K562 (cell line): ENCODE results near the gene ETV2. TPM values are rescaled to one million over a fixed set of nuclear protein-coding genes. Genes with fewer than 3 reads are reported as not detected.

ENCODE experiments used
- ATAC-seq: fragments of 200-7000 bp; cut with Tn5 transposase; 3 replicates; pipeline ENCODE4 v1.9.1; 2020; ENCODE audit warnings: moderate library complexity
- BruUV-seq: library from RNA; stranded (reverse); fragments of 400-500 nt; replicated peaks from 2 replicates; lab custom pipeline; 2021; lab: Mats Ljungman, UMichigan
- CTCF ChIA-PET: fragments of 300-600 bp; formaldehyde crosslinking; extraction: SDS; loops from one replicate; lab custom pipeline; 2021; ENCODE audit warnings: low intra/inter-chr PET ratio; lab: Yijun Ruan, JAX
- POLR2A ChIA-PET: fragments of 300-600, 350-650 bp; sonication (Branson Sonifier 250); formaldehyde crosslinking; extraction: SDS; loops from one replicate; lab custom pipeline; 2021; ENCODE audit warnings: antibody characterized with exemption, inconsistent platforms; lab: Yijun Ruan, JAX
- DNase-seq, 4 experiments: peaks; one replicate each; pipeline versions ENCODE4 v3.0.0 to v3.0.0-alpha.2; 2011 to 2018; ENCODE audit warnings: low spot score in 3 of 4, mixed read lengths in 3 of 4; ENCODE audit errors: extremely low read depth in 1 of 4
- FAIRE-seq: peaks from 2 replicates; lab custom pipeline; 2011; peaks lifted over from hg19 to GRCh38; lab: Jason Lieb, UNC
- H2AFZ ChIP-seq: 2 replicates; pipeline ENCODE4 v1.6.0; 2011; ENCODE audit warnings: low read depth, low read length, control low read depth, inconsistent platforms
- H3K27ac ChIP-seq: fragments of 200-600 bp; 3 replicates; pipeline ENCODE4 v1.8.0; 2011; ENCODE audit warnings: low read depth, mild to moderate bottlenecking, control low read depth, inconsistent platforms, low read length, moderate library complexity, mixed read lengths; ENCODE audit errors: extremely low read depth
- H3K27me3 ChIP-seq, 2 experiments: fragments of 300-600 bp in 1 of 2; 2 replicates in 1 of 2; 3 replicates in 1 of 2; pipeline versions ENCODE4 v1.6.0 to v1.8.0; 2011; ENCODE audit warnings: inconsistent platforms in 2 of 2, low read length in 2 of 2, mild to moderate bottlenecking in 1 of 2, mixed read lengths in 1 of 2, moderate library complexity in 1 of 2; ENCODE audit not compliant: control insufficient read depth in 2 of 2, insufficient read depth in 2 of 2
- H3K36me3 ChIP-seq: fragments of 300-600 bp; 3 replicates; pipeline ENCODE4 v1.8.0; 2011; ENCODE audit warnings: mild to moderate bottlenecking, low read length, inconsistent platforms; ENCODE audit not compliant: control insufficient read depth, insufficient read depth
- H3K4me1 ChIP-seq, 2 experiments: fragments of 200-600 bp in 1 of 2; replicated peaks in 1 of 2; 2 replicates in 1 of 2; 3 replicates in 1 of 2; pipeline versions ENCODE4 v1.5.1 to v1.8.0; 2011; ENCODE audit warnings: inconsistent platforms in 2 of 2, low read length in 2 of 2, mild to moderate bottlenecking in 1 of 2, mixed read lengths in 1 of 2, moderate library complexity in 1 of 2; ENCODE audit not compliant: control insufficient read depth in 2 of 2, insufficient read depth in 2 of 2
- H3K4me2 ChIP-seq: 2 replicates; pipeline ENCODE4 v1.6.1; 2011; ENCODE audit warnings: low read length, control low read depth, inconsistent platforms, mixed read lengths; ENCODE audit not compliant: insufficient read depth
- H3K4me3 ChIP-seq: fragments of 200-600 bp; sonication (generic), shearing (Covaris generic); 2 replicates; pipeline ENCODE4 v1.5.1; 2016; ENCODE audit warnings: control low read depth, inconsistent platforms
- H3K79me2 ChIP-seq: fragments of 200-600 bp; 3 replicates; pipeline ENCODE4 v1.8.0; 2011; ENCODE audit warnings: low read length, inconsistent platforms; ENCODE audit not compliant: control insufficient read depth, insufficient read depth
- H3K9ac ChIP-seq, 2 experiments: 2 replicates each; pipeline versions ENCODE4 v1.6.0 to v1.6.1; 2011; ENCODE audit warnings: low read depth in 2 of 2, low read length in 2 of 2, control low read depth in 1 of 2, inconsistent platforms in 1 of 2, mild to moderate bottlenecking in 1 of 2, mixed read lengths in 1 of 2; ENCODE audit not compliant: insufficient read depth in 1 of 2
- H3K9me1 ChIP-seq: one replicate; pipeline ENCODE4 v1.6.0; 2011; ENCODE audit warnings: inconsistent platforms, mild to moderate bottlenecking, low read length, moderate library complexity; ENCODE audit not compliant: control insufficient read depth, insufficient read depth
- H3K9me3 ChIP-seq: replicated peaks from 2 replicates; pipeline ENCODE4 v1.5.1; 2011; ENCODE audit warnings: low read depth, low read length, inconsistent platforms; ENCODE audit not compliant: control insufficient read depth, insufficient read depth
- H4K20me1 ChIP-seq: replicated peaks from 2 replicates; pipeline ENCODE4 v1.6.1; 2011; ENCODE audit warnings: low read length, inconsistent platforms, mixed read lengths; ENCODE audit not compliant: control insufficient read depth, insufficient read depth
- ASH1L ChIP-seq: fragments of 450-650 bp; IDR thresholded peaks from 2 replicates; pipeline ENCODE4 v1.6.1; 2018; ENCODE audit warnings: borderline replicate concordance, mild to moderate bottlenecking, low read depth; ENCODE audit not compliant: partially characterized antibody
- BACH1 ChIP-seq: fragments of 200-800 bp; sonication (Bioruptor generic); IDR thresholded peaks from 2 replicates; pipeline ENCODE4 v1.6.1; 2016; ENCODE audit warnings: missing genetic modification characterization, missing compliant biosample characterization
- EGR1 ChIP-seq: fragments of 450-650 bp; conservative IDR thresholded peaks from 2 replicates; pipeline ENCODE4 v1.6.1; 2017; ENCODE audit warnings: mild to moderate bottlenecking
- ETV5 ChIP-seq: sonication (generic); formaldehyde crosslinking; IDR thresholded peaks from 2 replicates; pipeline ENCODE4 v1.4.0; 2020; ENCODE audit warnings: low read depth, mild to moderate bottlenecking, missing genetic modification reagents
- GTF3C2 ChIP-seq: IDR thresholded peaks from 3 replicates; pipeline ENCODE4 v1.6.1; 2011; ENCODE audit warnings: borderline replicate concordance, mild to moderate bottlenecking, moderate library complexity; ENCODE audit not compliant: insufficient read length; ENCODE audit errors: extremely low read depth
- HDGF ChIP-seq: fragments of 450-650 bp; IDR thresholded peaks from 2 replicates; pipeline ENCODE4 v1.6.1; 2016
- PML ChIP-seq: IDR thresholded peaks from 2 replicates; pipeline ENCODE4 v1.6.1; 2012; ENCODE audit warnings: low read length, inconsistent platforms
- RCOR1 ChIP-seq, 2 experiments: IDR thresholded peaks; 2 replicates each; pipeline ENCODE4 v1.6.1; 2012; ENCODE audit warnings: low read depth in 2 of 2, low read length in 2 of 2, borderline replicate concordance in 1 of 2, improper control_type of control experiment in 1 of 2
- RFX7 ChIP-seq: fragments of 250-450 bp; sonication (Bioruptor Pico); IDR thresholded peaks from 2 replicates; pipeline ENCODE4 v1.5.1; 2021; ENCODE audit warnings: mild to moderate bottlenecking
- SIN3B ChIP-seq: fragments of 450-650 bp; IDR thresholded peaks from 2 replicates; pipeline ENCODE4 v1.6.1; 2017; ENCODE audit warnings: low read depth, mild to moderate bottlenecking, moderate library complexity
- SMARCE1 ChIP-seq: fragments of 450-650 bp; IDR thresholded peaks from 2 replicates; pipeline ENCODE4 v1.7.1; 2016; ENCODE audit warnings: mild to moderate bottlenecking
- ZFP1 ChIP-seq: fragments of 450-650 bp; formaldehyde crosslinking; IDR thresholded peaks from 2 replicates; pipeline ENCODE4 v1.4.0; 2020; ENCODE audit warnings: mild to moderate bottlenecking, mixed read lengths
- WGBS: fragments of 100-300 bp; shearing (Covaris generic); methylation state at CpG from one replicate; pipeline ENCODE4 v1.1.6; 2016; ENCODE audit warnings: low coverage, mixed read lengths; ENCODE audit not compliant: insufficient coverage; ENCODE audit errors: missing lambda C conversion rate; 5-methylcytosine and 5-hydroxymethylcytosine counted together
- in situ Hi-C: fragments of 300-500 bp; cut with MboI; formaldehyde crosslinking; loops from 4 replicates; pipeline ENCODE4 v1.15.0; 2018; ENCODE audit warnings: inconsistent platforms, mixed read lengths
- intact Hi-C: fragments of 100-400 bp; cut with micrococcal nuclease; formaldehyde crosslinking; loops from 2 replicates; pipeline ENCODE4 v1.14.2; 2022
- polyA plus RNA-seq, 8 experiments: library from polyadenylated mRNA; depleted of rRNA in 4 of 8; stranded (reverse) in 5 of 8; unstranded in 3 of 8; fragments of >200 nt; fragmentation: Nextera tagmentation in 2 of 8; fragmentation: Illumina TruSeq in 1 of 8; extraction: Ambion mirVana in 2 of 8; extraction: Trizol in 1 of 8; gene quantifications; 2 replicates each; pipeline versions ENCODE4 v1.2.1 to v1.2.3, GENCODE V29; 2011 to 2014; ENCODE audit warnings: inconsistent platforms in 1 of 8, missing spikeins in 1 of 8
- total RNA-seq, 7 experiments: library from RNA; depleted of rRNA in 6 of 7; stranded (reverse); fragments of >200 nt in 6 of 7; fragmentation: Illumina TruSeq in 2 of 7; extraction: Trizol in 2 of 7; gene quantifications; 2 replicates each; pipeline versions ENCODE4 v1.2.1 to v1.2.3, GENCODE V29; 2011 to 2021; ENCODE audit warnings: low replicate concordance in 1 of 7

Gene ETV2
- total and polyA plus RNA-seq, 9 of the 15 experiments (the other 6 are each of a cell fraction or from before 2014, with no cell fraction given), result 0.11 to 3.7 (median 0.55) TPM

GRCh38 chr19:35669974-35670373, 28.4 kb downstream of the ETV2 start:
- Histone ChIP-seq H3K4me2 (no peak overlapping the region), H3K79me2 (no peaks in the 10 kb centered on the region), H3K27me3 (peaks cover 16 to 29% of the 10 kb centered on the region in 2 experiments; a peak in 4 of 5 replicates), H3K27ac (no peak overlapping the region), H3K4me1 (peaks cover 10 to 28% of the 10 kb centered on the region in 2 experiments; a peak in 4 of 5 replicates), H3K9me3 (no peaks in the 10 kb centered on the region), H3K9me1 (no peaks in the 10 kb centered on the region), H3K36me3 (no peaks in the 10 kb centered on the region), H3K4me3 (no peak overlapping the region), H2AFZ (no peak overlapping the region), H3K9ac (no peak overlapping the region), H4K20me1 (no peaks in the 10 kb centered on the region)
- BruUV-seq, result no TSS peak
- DNase-seq, result no peak
- in situ Hi-C loops, result no loop called here
- FAIRE-seq, result no peak
- POLR2A ChIA-PET, result interaction anchor here (1.0 to 1.5 kb wide), 3 partner anchors 9 to 115 kb away, joined by 3 to 8 read pairs (median 4); no protein-coding TSS in a partner anchor
- intact Hi-C loops, result no loop called here
- TF ChIP-seq EGR1, result no peak
- TF ChIP-seq RFX7 (CRISPR knock-in tag), result no peak
- TF ChIP-seq ETV5, result no peak
- no peak for TF ChIP-seq PML
- TF ChIP-seq SIN3B, result no peak
- no peak for ATAC-seq
- CTCF ChIA-PET, result no interaction called here
- WGBS, result 17% methylated on average over 4 of the region's 4 CpGs

- Histone ChIP-seq H3K36me3 (no peaks in the 10 kb centered on the region), H3K4me2 (no peak overlapping the region), H2AFZ (no peak overlapping the region), H3K9me1 (no peaks in the 10 kb centered on the region), H3K27ac (no peak overlapping the region), H3K9ac (no peak overlapping the region), H3K4me3 (no peak overlapping the region), H4K20me1 (no peaks in the 10 kb centered on the region), H3K79me2 (no peaks in the 10 kb centered on the region), H3K27me3 (peaks cover 19 to 32% of the 10 kb centered on the region in 2 experiments; a peak in 4 of 5 replicates), H3K9me3 (no peaks in the 10 kb centered on the region), H3K4me1 (peaks cover 10 to 24% of the 10 kb centered on the region in 2 experiments; a peak in 4 of 5 replicates)
- intact Hi-C loops, result no loop called here
- ChIA-PET CTCF (no interaction called here), POLR2A (interaction anchor here (1.0 kb wide), 1 partner anchor 115 kb away, joined by 3 read pairs; no protein-coding TSS in a partner anchor)
- no peak for FAIRE-seq
- in situ Hi-C loops, result no loop called here
- WGBS, result 17% methylated on average over 1 of the region's 1 CpG
- ATAC-seq, result no peak
- no TSS peak for BruUV-seq
- no peak for DNase-seq
- no peak for TF ChIP-seq BACH1
- TF ChIP-seq GTF3C2, result no peak
- TF ChIP-seq SMARCE1, result no peak
- TF ChIP-seq HDGF, result no peak
- TF ChIP-seq ASH1L, result no peak
- no peak for TF ChIP-seq ZFP1 (CRISPR knock-in tag)
- TF ChIP-seq RCOR1 (IDR thresholded peaks at IDR 0.05; ENCODE audit: borderline replicate concordance in 1 of 2, low read depth in 2 of 2, low read length in 2 of 2), result no peak
Observed at GRCh38 chr19:35670686-35671085, 29.1 kb downstream of the ETV2 start.
